RWPE1 (cell line): ENCODE data around the gene BNC2.

Source experiments
- CTCF ChIA-PET: fragments of 350-600 bp; sonication (Branson Sonifier 250); formaldehyde crosslinking; extraction: SDS; loops from one replicate; lab custom pipeline; 2021; lab: Yijun Ruan, JAX
- POLR2A ChIA-PET: fragments of 400-600 bp; formaldehyde crosslinking; extraction: SDS; loops from one replicate; lab custom pipeline; 2020; ENCODE audit warnings: antibody characterized with exemption; ENCODE audit not compliant: low non-redundant PET; lab: Yijun Ruan, JAX
- DNase-seq: peaks from one replicate; pipeline ENCODE4 v3.0.0; 2012; ENCODE audit warnings: low spot score
- H3K27ac ChIP-seq: fragments of 450-650 bp; 2 replicates; pipeline ENCODE4 v1.5.1; 2017
- TF ChIP-seq, protein P1 (sequence below): fragments of 450-650 bp; conservative IDR thresholded peaks from 2 replicates; pipeline ENCODE4 v1.5.1; 2017; ENCODE audit warnings: low read depth, mild to moderate bottlenecking

Gene BNC2

DNA sequence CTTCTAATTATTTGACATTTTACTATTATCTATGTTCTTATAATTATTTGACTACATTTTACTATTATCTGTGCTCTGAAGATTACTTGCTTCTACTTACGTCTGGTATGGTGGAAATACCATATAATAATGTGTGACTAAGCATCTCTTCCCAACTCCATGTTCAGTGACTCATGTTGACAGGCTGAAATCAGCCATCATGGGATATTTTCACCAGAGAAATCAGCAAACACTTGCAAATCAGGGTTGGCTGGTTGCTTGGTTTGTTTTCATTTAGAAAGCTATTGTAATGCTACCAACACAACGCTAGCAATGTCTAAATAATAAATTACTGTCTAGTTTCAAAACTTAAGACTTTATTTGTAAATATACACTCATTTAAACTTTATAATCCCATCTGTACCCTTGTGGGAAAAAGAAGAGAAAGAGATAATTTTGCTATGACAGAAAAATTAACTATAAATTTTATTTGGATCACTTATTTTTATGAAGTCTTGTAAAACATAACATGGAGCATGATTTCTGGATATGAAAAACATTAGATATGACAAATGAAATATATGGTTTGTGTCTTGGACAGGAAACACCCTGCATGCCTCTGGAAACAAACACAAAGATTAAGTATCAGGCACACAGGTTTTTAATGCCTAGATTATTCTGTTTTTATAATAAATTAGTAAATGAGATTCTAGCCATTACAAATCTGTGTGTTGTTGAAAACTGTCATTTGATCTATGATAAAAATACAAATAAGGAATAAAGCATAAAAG lies 337.6 kb downstream of the BNC2 start:
- ChIA-PET POLR2A (no interaction called here), CTCF (interaction anchor here (0.7 kb wide), 1 partner anchor 220 kb away, joined by 5 read pairs; no protein-coding TSS in a partner anchor)
- no peak overlapping the region for H3K27ac ChIP-seq
- TF ChIP-seq, protein P1, sequence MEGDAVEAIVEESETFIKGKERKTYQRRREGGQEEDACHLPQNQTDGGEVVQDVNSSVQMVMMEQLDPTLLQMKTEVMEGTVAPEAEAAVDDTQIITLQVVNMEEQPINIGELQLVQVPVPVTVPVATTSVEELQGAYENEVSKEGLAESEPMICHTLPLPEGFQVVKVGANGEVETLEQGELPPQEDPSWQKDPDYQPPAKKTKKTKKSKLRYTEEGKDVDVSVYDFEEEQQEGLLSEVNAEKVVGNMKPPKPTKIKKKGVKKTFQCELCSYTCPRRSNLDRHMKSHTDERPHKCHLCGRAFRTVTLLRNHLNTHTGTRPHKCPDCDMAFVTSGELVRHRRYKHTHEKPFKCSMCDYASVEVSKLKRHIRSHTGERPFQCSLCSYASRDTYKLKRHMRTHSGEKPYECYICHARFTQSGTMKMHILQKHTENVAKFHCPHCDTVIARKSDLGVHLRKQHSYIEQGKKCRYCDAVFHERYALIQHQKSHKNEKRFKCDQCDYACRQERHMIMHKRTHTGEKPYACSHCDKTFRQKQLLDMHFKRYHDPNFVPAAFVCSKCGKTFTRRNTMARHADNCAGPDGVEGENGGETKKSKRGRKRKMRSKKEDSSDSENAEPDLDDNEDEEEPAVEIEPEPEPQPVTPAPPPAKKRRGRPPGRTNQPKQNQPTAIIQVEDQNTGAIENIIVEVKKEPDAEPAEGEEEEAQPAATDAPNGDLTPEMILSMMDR = no peak
- peak; percentile 44 for DNase-seq

DNA sequence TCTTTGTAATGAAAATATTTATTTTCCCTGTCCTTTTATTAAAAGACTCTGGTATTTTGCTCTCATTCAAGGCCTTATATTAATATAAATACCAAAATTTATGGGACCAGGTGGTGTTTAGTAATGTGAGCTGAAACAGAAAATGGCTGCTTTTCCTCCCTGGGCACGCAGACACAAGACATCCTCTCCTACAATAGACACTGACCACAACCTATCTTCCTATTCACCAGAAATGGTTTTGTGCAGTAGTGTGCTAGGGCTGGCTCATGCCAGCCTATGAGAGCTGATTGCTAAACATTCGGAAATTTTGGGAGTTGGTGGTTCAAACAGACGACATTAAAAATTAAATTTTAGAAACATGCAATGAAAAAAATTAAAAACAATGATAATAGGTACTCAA lies 338.2 kb downstream of the BNC2 start:
- H3K27ac ChIP-seq = no peak overlapping the region
- CTCF ChIA-PET = interaction anchor here (0.7 kb wide), 1 partner anchor 220 kb away, joined by 5 read pairs; no protein-coding TSS in a partner anchor
- DNase-seq = no peak
- TF ChIP-seq, protein P1 = no peak
- POLR2A ChIA-PET = no interaction called here

DNA sequence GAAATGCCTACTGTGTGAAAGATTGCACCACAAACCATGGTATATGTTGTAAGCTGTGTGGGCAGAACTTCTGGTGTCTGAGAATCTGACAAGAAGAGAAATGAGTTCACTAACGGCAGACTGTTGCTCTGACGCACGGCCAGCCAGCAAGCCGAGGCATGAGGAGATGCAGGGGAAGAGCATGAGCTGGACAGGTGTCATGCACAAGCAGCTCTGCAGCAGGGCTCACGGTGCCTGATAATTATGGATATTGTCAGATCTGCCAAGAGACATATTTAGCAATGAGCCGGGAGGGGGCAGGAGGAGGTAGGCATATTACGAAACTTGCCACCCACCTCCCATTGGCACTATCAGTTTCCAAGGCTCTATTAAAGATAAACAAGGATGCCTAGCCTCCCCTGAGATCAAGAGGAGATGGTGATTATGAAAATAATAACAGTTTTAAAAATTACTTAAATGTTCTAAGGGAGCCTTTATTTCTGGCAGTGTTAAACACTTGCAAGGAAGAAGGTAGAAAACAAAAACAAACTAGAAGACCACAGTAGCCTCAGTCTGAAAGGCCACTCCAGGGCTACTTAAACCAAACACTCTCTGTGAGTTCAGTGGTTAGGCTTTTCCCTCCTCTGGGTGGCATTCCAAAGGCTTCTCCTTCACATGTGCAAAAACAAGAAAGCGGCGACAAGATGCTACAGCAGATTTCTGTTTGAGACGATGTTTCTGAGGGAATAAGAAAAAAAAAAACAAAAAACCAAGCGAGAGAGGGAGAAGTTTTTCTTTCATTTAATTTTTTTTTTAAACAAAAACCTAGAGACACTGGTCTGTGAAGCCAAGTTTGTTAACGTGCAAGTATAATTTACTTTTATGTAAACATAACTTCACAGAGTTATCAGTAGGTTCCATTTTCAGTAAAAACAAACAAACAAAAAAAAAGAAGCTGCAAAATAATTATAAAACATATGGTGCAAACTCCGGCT lies 339.5 kb downstream of the BNC2 start:
- H3K27ac ChIP-seq = peak overlapping the region; percentile 22
- DNase-seq = peak; percentile 82
- TF ChIP-seq, protein P1 = no peak
- POLR2A ChIA-PET = no interaction called here
- CTCF ChIA-PET = interaction anchor here (0.5 to 0.6 kb wide), 2 partner anchors 151 to 527 kb away, joined by 3 to 6 read pairs; no protein-coding TSS in a partner anchor

DNA sequence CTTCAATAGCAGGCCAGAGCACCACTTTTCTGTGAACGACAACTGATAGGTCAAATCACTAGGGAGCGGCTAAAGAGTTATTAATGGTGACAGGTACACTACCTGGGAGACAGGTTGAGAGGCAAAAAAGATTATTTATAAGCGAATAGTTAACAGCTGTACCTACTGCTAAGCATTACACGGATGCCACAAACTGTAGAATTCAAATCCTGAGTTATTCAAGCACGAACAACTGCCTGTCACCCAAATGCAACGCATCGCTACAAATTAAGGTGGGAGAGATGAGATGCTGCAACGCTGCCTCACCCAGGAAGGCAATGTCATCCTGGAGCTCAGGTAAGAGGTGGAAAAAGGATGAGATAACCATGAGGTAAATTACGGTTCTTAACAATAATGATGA lies 342.9 kb downstream of the BNC2 start:
- POLR2A ChIA-PET = no interaction called here
- no peak for DNase-seq
- CTCF ChIA-PET = no interaction called here
- H3K27ac ChIP-seq = no peak overlapping the region
- TF ChIP-seq, protein P1 = no peak

DNA sequence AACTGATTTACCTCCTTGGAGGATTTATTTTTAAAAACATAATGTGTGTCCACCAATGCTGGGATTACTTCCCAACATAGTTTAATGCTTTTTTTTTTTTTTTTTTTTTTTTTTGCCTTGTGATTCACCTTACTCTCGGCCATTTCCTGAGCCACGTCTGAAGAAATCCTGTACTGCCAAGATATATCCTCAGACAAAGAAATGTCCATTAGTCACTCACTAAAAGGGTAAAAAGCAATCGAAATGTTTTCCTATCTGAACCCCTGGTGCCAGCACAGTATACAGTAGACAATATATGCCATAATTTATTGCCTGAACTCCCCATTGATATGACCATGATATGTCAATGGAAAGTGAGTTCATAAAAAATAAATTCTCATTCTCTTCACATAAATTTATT lies 344.1 kb downstream of the BNC2 start:
- no peak overlapping the region for H3K27ac ChIP-seq
- peak; percentile 26 for DNase-seq
- POLR2A ChIA-PET = no interaction called here
- TF ChIP-seq, protein P1 = no peak
- CTCF ChIA-PET = no interaction called here

DNA sequence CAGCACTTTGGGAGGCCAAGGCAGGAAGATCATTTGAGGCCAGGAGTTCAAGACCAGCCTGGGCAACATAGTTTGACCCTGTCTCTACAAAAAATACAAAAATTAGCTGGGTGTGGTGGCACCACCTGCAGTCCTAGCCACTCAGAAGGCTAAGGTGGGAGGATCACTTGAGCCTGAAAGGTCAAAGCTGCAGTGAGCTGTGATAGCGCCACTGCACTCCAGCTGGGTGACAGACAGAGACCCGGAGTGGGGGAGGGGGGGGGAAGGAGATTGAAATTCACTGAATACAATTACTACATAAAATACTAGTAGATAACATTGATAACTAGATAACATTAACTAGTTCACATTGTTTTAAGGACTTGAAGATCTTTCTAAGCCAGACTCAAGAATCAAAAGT lies 345.6 kb downstream of the BNC2 start:
- TF ChIP-seq, protein P1 = no peak
- ChIA-PET CTCF (interaction anchor here (0.6 to 0.7 kb wide), 2 partner anchors 36 to 471 kb away, joined by 5 read pairs; no protein-coding TSS in a partner anchor), POLR2A (no interaction called here)
- no peak overlapping the region for H3K27ac ChIP-seq
- no peak for DNase-seq
